Activated naive CD4-positive, alpha-beta T cell (primary cell): Measurements from ENCODE around the gene ARHGEF17.

Source experiments
- DNase-seq, 4 experiments: peaks; one replicate each; lab custom pipeline; 2025; lab: John Stamatoyannopoulos, UW

The ARHGEF17 gene

GRCh38 chr11:73333173-73333572, 25.1 kb downstream of the ARHGEF17 start:
- DNase-seq, result no peak

- no peak for DNase-seq
These were observed 25.7 kb downstream of the ARHGEF17 start for GRCh38 chr11:73333640-73334383.

- DNase-seq, result no peak
These were observed 26.5 kb downstream of the ARHGEF17 start for GRCh38 chr11:73334384-73335203.

GRCh38 chr11:73335204-73335923, 27.3 kb downstream of the ARHGEF17 start:
- DNase-seq, result peak; percentile 60 to 72 (median 68)

GRCh38 chr11:73337846-73338245, 29.8 kb downstream of the ARHGEF17 start:
- DNase-seq, result no peak

- no peak for DNase-seq
These were observed 30.2 kb downstream of the ARHGEF17 start for GRCh38 chr11:73338279-73338678.

GRCh38 chr11:73340164-73340563, 32.1 kb downstream of the ARHGEF17 start:
- DNase-seq, result no peak

- no peak for DNase-seq
These were observed 34.6 kb downstream of the ARHGEF17 start for GRCh38 chr11:73342633-73343032.

GRCh38 chr11:73343076-73343873, 35.2 kb downstream of the ARHGEF17 start:
- DNase-seq, result no peak

GRCh38 chr11:73344191-73344607, 36.1 kb downstream of the ARHGEF17 start:
- no peak for DNase-seq

GRCh38 chr11:73345481-73346160, 37.5 kb downstream of the ARHGEF17 start:
- DNase-seq, result no peak

GRCh38 chr11:73346186-73346935, 38.3 kb downstream of the ARHGEF17 start:
- DNase-seq, result no peak

GRCh38 chr11:73347067-73347466, 39.0 kb downstream of the ARHGEF17 start:
- DNase-seq, result no peak

- no peak for DNase-seq
These were observed 40.8 kb downstream of the ARHGEF17 start for GRCh38 chr11:73348838-73349237.

- DNase-seq, result no peak
These were observed 41.6 kb downstream of the ARHGEF17 start for GRCh38 chr11:73349633-73350032.

- peak in 2 of 4 experiments; percentile 15 to 31 for DNase-seq
These were observed 43.0 kb downstream of the ARHGEF17 start for GRCh38 chr11:73350908-73351636.

- no peak for DNase-seq
These were observed 45.3 kb downstream of the ARHGEF17 start for GRCh38 chr11:73353422-73353821.

- DNase-seq, result no peak
These were observed 47.0 kb downstream of the ARHGEF17 start for GRCh38 chr11:73355109-73355508.

- DNase-seq, result no peak
These were observed 49.1 kb downstream of the ARHGEF17 start for GRCh38 chr11:73356979-73357860.
